DND-41 (cell line): Measurements from ENCODE around the gene OR8U1.

ENCODE experiments used
- ATAC-seq: fragments of 200-7000 bp; cut with Tn5 transposase; 3 replicates; pipeline ENCODE4 v1.9.1; 2021; ENCODE audit warnings: low read depth; ENCODE audit not compliant: insufficient read depth
- DNase-seq: peaks from one replicate; pipeline ENCODE4 v3.0.0-alpha.2; 2020
- H2AFZ ChIP-seq: 2 replicates; pipeline ENCODE4 v1.6.0; 2012; ENCODE audit warnings: low read depth, low read length
- H3K27ac ChIP-seq: 2 replicates; pipeline ENCODE4 v1.5.1; 2012; ENCODE audit warnings: low read length, inconsistent platforms
- H3K27me3 ChIP-seq: fragments of 200-600 bp; sonication (generic); 2 replicates; pipeline ENCODE4 v1.6.0; 2012; ENCODE audit warnings: low read length, mild to moderate bottlenecking, inconsistent platforms; ENCODE audit not compliant: insufficient read depth, poor library complexity
- H3K36me3 ChIP-seq: 2 replicates; pipeline ENCODE4 v1.5.1; 2012; ENCODE audit warnings: low read length, inconsistent platforms; ENCODE audit not compliant: insufficient read depth
- H3K4me1 ChIP-seq: 2 replicates; pipeline ENCODE4 v1.5.1; 2012; ENCODE audit warnings: mild to moderate bottlenecking, low read length; ENCODE audit not compliant: insufficient read depth
- H3K4me2 ChIP-seq: 2 replicates; pipeline ENCODE4 v1.6.0; 2012; ENCODE audit warnings: mild to moderate bottlenecking, moderate library complexity, low read length, inconsistent platforms; ENCODE audit not compliant: insufficient read depth
- H3K4me3 ChIP-seq, 2 experiments: fragments of 200-600 bp in 1 of 2; shearing (Covaris generic) in 1 of 2; 2 replicates each; pipeline ENCODE4 v1.5.1; 2012 to 2016; ENCODE audit warnings: inconsistent platforms in 2 of 2, low read length in 2 of 2, mild to moderate bottlenecking in 2 of 2, low read depth in 1 of 2, moderate library complexity in 1 of 2
- H3K79me2 ChIP-seq: 2 replicates; pipeline ENCODE4 v1.6.0; 2012; ENCODE audit warnings: low read length, inconsistent platforms; ENCODE audit not compliant: insufficient read depth
- H3K9ac ChIP-seq: 2 replicates; pipeline ENCODE4 v1.6.0; 2012; ENCODE audit warnings: low read depth, mild to moderate bottlenecking, inconsistent platforms, low read length, moderate library complexity
- H3K9me3 ChIP-seq: 2 replicates; pipeline ENCODE4 v1.5.1; 2012; ENCODE audit warnings: low read length, moderate library complexity, mild to moderate bottlenecking, inconsistent platforms; ENCODE audit not compliant: insufficient read depth, severe bottlenecking
- H4K20me1 ChIP-seq: 2 replicates; pipeline ENCODE4 v1.6.0; 2012; ENCODE audit warnings: low read length; ENCODE audit not compliant: insufficient read depth
- CTCF ChIP-seq: IDR thresholded peaks from 2 replicates; pipeline ENCODE4 v1.5.1; 2012; ENCODE audit warnings: borderline replicate concordance, low read length, moderate library complexity, mild to moderate bottlenecking; ENCODE audit not compliant: poor library complexity, severe bottlenecking; ENCODE audit errors: extremely low read depth
- EZH2 ChIP-seq: IDR thresholded peaks from 3 replicates; pipeline ENCODE4 v1.6.1; 2012; ENCODE audit warnings: borderline replicate concordance, low read depth, mild to moderate bottlenecking, moderate library complexity, low read length, inconsistent platforms; ENCODE audit not compliant: severe bottlenecking

OR8U1 gene

DNA sequence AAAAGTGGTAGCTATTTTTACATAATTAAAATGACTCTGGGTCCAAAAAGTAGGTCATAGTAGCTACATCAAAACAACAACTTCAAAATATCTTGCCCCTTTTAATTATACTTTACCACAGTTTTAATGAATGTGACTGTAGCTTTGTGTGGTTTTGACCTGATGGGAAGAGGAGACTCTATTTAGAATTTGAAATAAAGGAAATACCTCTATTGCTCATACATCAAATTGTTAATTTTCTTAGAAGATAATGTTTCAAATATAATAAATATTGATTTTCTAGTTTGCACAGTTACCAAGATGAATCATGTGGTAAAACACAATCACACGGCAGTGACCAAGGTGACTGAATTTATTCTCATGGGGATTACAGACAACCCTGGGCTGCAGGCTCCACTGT, 29.7 kb upstream of the OR8U1 start, which contains the start of gene OR8K1:
TSS of gene OR8K1 (plus strand) at position 301 of the 400 bp plus-strand sequence. CDS start at position 301, 0 bp downstream.
- Histone ChIP-seq H3K4me2 (no peak within 1 kb of the TSS), H3K9ac (no peak within 1 kb of the TSS), H3K4me1 (no peaks in the 10 kb centered on the region), H2AFZ (no peak within 1 kb of the TSS), H3K27ac (no peak within 1 kb of the TSS), H3K4me3 (no peak within 1 kb of the TSS), H3K9me3 (no peaks in the 10 kb centered on the region), H4K20me1 (no peaks in the 10 kb centered on the region), H3K36me3 (no peaks in the 10 kb centered on the region), H3K79me2 (no peaks in the 10 kb centered on the region), H3K27me3 (no peaks in the 10 kb centered on the region)
- ATAC-seq: no peak
- no peak for DNase-seq
- no peak for TF ChIP-seq CTCF
- no peak for TF ChIP-seq EZH2

GRCh38 chr11:56353991-56354390, 21.4 kb upstream of the OR8U1 start, which contains the start of gene OR8J1:
Gene OR8J1, plus strand, starts transcription at chr11:56354291. Its CDS starts 5,956 bp downstream, at chr11:56360247.
- no peaks in the 10 kb centered on the region for H3K27me3 ChIP-seq
- no peak for TF ChIP-seq EZH2
- TF ChIP-seq CTCF: no peak

DNA sequence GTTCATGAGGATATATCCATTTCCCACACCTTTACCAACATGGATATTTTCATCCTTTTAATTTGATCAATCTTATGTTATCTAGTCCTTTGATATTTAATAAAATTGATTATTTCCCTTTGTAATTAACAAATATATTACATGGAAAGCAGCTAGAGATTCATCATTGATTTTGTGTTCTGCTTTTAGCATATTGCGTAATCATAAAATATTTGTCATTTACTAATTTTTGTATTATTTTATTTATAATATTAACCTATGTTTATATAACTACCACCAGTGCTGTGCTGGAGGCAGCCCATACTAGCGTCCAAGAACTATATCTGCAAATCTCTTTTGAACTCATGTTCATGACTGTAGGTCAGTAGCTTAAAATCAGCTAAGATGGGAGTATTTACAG, 4.7 kb downstream of the OR8U1 start:
- no peak for TF ChIP-seq EZH2
- TF ChIP-seq CTCF: no peak
- Histone ChIP-seq H3K4me2 (no peak overlapping the region), H3K4me3 (no peak overlapping the region), H2AFZ (no peak overlapping the region), H3K9me3 (no peaks in the 10 kb centered on the region), H3K4me1 (no peaks in the 10 kb centered on the region), H3K27me3 (no peaks in the 10 kb centered on the region), H3K79me2 (no peaks in the 10 kb centered on the region), H3K27ac (no peak overlapping the region), H3K9ac (no peak overlapping the region), H4K20me1 (no peaks in the 10 kb centered on the region), H3K36me3 (no peaks in the 10 kb centered on the region)
- no peak for DNase-seq
- ATAC-seq: no peak

More at GRCh38 chr11:56353991-56354390, 21.4 kb upstream of the OR8U1 start, which contains the start of gene OR8J1:
- no peaks in the 10 kb centered on the region for H3K79me2 ChIP-seq
- DNase-seq (no peak), ATAC-seq (no peak)
- H4K20me1 ChIP-seq: no peaks in the 10 kb centered on the region
- H3K4me3 ChIP-seq: no peak within 1 kb of the TSS
- H3K9me3 ChIP-seq: no peaks in the 10 kb centered on the region
- H2AFZ ChIP-seq: no peak within 1 kb of the TSS
- no peaks in the 10 kb centered on the region for H3K4me1 ChIP-seq
- no peak within 1 kb of the TSS for H3K27ac ChIP-seq
- no peaks in the 10 kb centered on the region for H3K36me3 ChIP-seq
- no peak within 1 kb of the TSS for H3K4me2 ChIP-seq
- H3K9ac ChIP-seq: no peak within 1 kb of the TSS
